ENCODE data around the gene DNM1L. TPM values are rescaled to one million over a fixed set of nuclear protein-coding genes. Genes with fewer than 3 reads are reported as not detected.

DNM1L gene
- total RNA-seq, 4 donors from 2014 or later = 43.9 to 83.6 (median 53.1) TPM

GRCh38 chr12:32659908-32660440, 19.1 kb upstream of the DNM1L start:
- no peak for TF ChIP-seq CTCF (IDR thresholded peaks at IDR 0.05; ENCODE audit: low read depth)

- no peak for TF ChIP-seq CTCF (IDR thresholded peaks at IDR 0.05; ENCODE audit: low read depth)
Observed at GRCh38 chr12:32661706-32662105, 17.4 kb upstream of the DNM1L start.

- TF ChIP-seq CTCF (IDR thresholded peaks at IDR 0.05; ENCODE audit: low read depth) = no peak
Observed at GRCh38 chr12:32662665-32663064, 16.4 kb upstream of the DNM1L start.

- no peak for TF ChIP-seq CTCF (IDR thresholded peaks at IDR 0.05; ENCODE audit: low read depth)
Observed at GRCh38 chr12:32666018-32666417, 13.1 kb upstream of the DNM1L start.

- TF ChIP-seq CTCF (IDR thresholded peaks at IDR 0.05; ENCODE audit: low read depth) = no peak
Observed at GRCh38 chr12:32669584-32669983, 9.5 kb upstream of the DNM1L start.

GRCh38 chr12:32671930-32672780, 6.9 kb upstream of the DNM1L start:
- no peak for TF ChIP-seq CTCF (IDR thresholded peaks at IDR 0.05; ENCODE audit: low read depth)

- no peak for TF ChIP-seq CTCF (IDR thresholded peaks at IDR 0.05; ENCODE audit: low read depth)
Observed at GRCh38 chr12:32679920-32680237, 778 bp downstream of the DNM1L start.

Data from subcutaneous adipose tissue (tissue), 4 donors.